Osteoblast (primary cell): ENCODE results near the gene RYR3. TPM values are rescaled to one million over a fixed set of nuclear protein-coding genes. Genes with fewer than 3 reads are reported as not detected.

Experiments
- DNase-seq: peaks from one replicate; pipeline ENCODE4 v3.0.0; 2011; ENCODE audit warnings: low spot score, mixed read lengths; ENCODE audit not compliant: insufficient read length; ENCODE audit errors: missing footprints
- H2AFZ ChIP-seq: 2 replicates; pipeline ENCODE4 v1.6.0; 2011; ENCODE audit warnings: mild to moderate bottlenecking, low read length
- H3K27ac ChIP-seq: 2 replicates; pipeline ENCODE4 v1.5.1; 2011; ENCODE audit warnings: mild to moderate bottlenecking, low read depth, low read length, moderate library complexity
- H3K27me3 ChIP-seq: 2 replicates; pipeline ENCODE4 v1.6.0; 2012; ENCODE audit warnings: mild to moderate bottlenecking, control low read depth, inconsistent platforms, low read length, moderate library complexity; ENCODE audit not compliant: insufficient read depth
- H3K36me3 ChIP-seq: 2 replicates; pipeline ENCODE4 v1.5.1; 2011; ENCODE audit warnings: mild to moderate bottlenecking, low read length, control low read depth, moderate library complexity; ENCODE audit not compliant: insufficient read depth
- H3K4me1 ChIP-seq: 2 replicates; pipeline ENCODE4 v1.5.1; 2011; ENCODE audit warnings: mild to moderate bottlenecking, low read length, control low read depth, moderate library complexity; ENCODE audit not compliant: insufficient read depth
- H3K4me2 ChIP-seq: 2 replicates; pipeline ENCODE4 v1.6.0; 2011; ENCODE audit warnings: mild to moderate bottlenecking, low read length; ENCODE audit not compliant: insufficient read depth
- H3K4me3 ChIP-seq: fragments of 200-600 bp; sonication (generic); 3 replicates; pipeline ENCODE4 v1.5.1; 2012; ENCODE audit warnings: mild to moderate bottlenecking, low read length, inconsistent platforms; ENCODE audit not compliant: insufficient read depth
- H3K79me2 ChIP-seq: 2 replicates; pipeline ENCODE4 v1.6.0; 2012; ENCODE audit warnings: mild to moderate bottlenecking, low read length, control low read depth, inconsistent platforms; ENCODE audit not compliant: insufficient read depth
- H3K9me3 ChIP-seq: 2 replicates; pipeline ENCODE4 v1.5.1; 2011; ENCODE audit warnings: low read depth, low read length, control low read depth
- H4K20me1 ChIP-seq: 2 replicates; pipeline ENCODE4 v1.6.0; 2012; ENCODE audit warnings: mild to moderate bottlenecking, low read length, control low read depth; ENCODE audit not compliant: insufficient read depth
- total RNA-seq: library from RNA; depleted of rRNA; stranded (reverse); fragments of >200 nt; gene quantifications from 2 replicates; pipeline ENCODE4 v1.2.3, GENCODE V29; 2012
- TF ChIP-seq, protein P1 (sequence below): IDR thresholded peaks from 2 replicates; pipeline ENCODE4 v1.5.1; 2011; ENCODE audit warnings: mild to moderate bottlenecking, low read depth, low read length, moderate library complexity; ENCODE audit errors: extremely low read depth

Gene RYR3
- total RNA-seq, 1 donor = not detected

DNA sequence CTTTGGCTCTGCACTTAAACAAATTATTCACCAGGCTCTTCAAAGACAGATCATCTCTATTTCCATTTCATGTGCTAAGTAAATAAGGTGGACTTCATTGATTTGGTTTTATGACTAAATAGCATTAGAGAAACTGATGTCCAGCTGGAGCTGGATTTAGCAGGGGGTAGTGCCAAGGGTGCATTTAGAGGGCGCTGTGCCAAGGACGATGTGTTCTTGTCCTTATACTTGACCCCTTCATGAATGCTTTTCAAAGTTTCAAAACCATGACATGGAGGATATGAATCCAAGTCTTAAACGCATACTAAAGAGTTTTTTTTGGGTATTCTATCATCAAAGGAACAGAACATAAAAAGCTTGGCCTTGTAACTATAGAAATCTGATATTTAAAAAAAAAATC is 233.2 kb downstream of the RYR3 start:
- Histone ChIP-seq H3K27ac (no peak overlapping the region), H3K9me3 (peaks cover under 1% of the 10 kb centered on the region), H3K36me3 (no peaks in the 10 kb centered on the region), H3K4me3 (no peak overlapping the region), H3K79me2 (no peaks in the 10 kb centered on the region), H4K20me1 (no peaks in the 10 kb centered on the region), H3K4me1 (no peaks in the 10 kb centered on the region), H3K27me3 (no peaks in the 10 kb centered on the region), H2AFZ (no peak overlapping the region), H3K4me2 (no peak overlapping the region)
- TF ChIP-seq, protein P1, sequence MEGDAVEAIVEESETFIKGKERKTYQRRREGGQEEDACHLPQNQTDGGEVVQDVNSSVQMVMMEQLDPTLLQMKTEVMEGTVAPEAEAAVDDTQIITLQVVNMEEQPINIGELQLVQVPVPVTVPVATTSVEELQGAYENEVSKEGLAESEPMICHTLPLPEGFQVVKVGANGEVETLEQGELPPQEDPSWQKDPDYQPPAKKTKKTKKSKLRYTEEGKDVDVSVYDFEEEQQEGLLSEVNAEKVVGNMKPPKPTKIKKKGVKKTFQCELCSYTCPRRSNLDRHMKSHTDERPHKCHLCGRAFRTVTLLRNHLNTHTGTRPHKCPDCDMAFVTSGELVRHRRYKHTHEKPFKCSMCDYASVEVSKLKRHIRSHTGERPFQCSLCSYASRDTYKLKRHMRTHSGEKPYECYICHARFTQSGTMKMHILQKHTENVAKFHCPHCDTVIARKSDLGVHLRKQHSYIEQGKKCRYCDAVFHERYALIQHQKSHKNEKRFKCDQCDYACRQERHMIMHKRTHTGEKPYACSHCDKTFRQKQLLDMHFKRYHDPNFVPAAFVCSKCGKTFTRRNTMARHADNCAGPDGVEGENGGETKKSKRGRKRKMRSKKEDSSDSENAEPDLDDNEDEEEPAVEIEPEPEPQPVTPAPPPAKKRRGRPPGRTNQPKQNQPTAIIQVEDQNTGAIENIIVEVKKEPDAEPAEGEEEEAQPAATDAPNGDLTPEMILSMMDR = no peak
- no peak for DNase-seq

DNA sequence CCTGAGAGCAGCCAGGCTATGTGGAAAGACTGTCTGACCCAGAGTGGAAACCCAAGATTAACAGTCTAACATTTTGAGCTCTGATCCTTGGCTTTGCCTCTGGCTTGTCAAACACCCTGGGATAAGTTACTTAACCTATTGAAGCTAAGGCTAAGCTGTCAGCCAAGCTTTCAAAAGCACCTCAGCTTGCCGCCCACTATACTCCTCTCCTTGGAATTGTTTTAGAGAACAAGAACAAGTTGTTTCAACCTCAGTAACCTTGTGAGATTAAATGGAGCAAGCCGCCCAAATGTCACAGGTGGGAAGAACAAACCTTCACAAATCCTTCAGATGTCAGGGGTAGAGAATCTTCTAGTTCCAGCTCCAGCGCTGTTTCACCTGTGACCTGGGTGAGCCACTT is 235.1 kb downstream of the RYR3 start:
- H3K27ac ChIP-seq = no peak overlapping the region
- peaks cover 2% of the 10 kb centered on the region for H3K9me3 ChIP-seq
- H3K27me3 ChIP-seq = no peaks in the 10 kb centered on the region
- no peak overlapping the region for H3K4me2 ChIP-seq
- no peaks in the 10 kb centered on the region for H3K36me3 ChIP-seq
- no peak for DNase-seq
- H2AFZ ChIP-seq = no peak overlapping the region
- H3K4me3 ChIP-seq = no peak overlapping the region
- TF ChIP-seq, protein P1 = no peak
- no peaks in the 10 kb centered on the region for H3K4me1 ChIP-seq
- no peaks in the 10 kb centered on the region for H3K79me2 ChIP-seq
- H4K20me1 ChIP-seq = no peaks in the 10 kb centered on the region

DNA sequence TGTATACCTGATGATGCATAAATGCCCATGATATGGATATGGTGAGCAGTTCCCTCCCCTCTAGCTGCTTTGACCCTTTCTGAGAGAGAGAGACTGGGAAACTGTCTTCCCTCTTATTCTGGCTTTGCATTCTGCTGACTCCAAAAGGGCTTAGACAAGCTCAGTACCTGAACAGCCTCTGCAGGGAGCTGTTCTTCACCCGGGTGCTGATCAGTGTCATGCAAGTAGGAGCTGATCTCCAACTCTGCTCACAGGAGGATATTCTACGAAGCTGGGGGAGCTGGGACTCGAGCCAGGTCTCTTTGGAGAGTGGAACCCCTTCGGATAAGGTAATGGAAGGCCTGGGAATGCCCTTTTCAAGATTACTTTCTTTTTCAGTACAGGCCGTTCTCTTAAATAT is 237.1 kb downstream of the RYR3 start:
- TF ChIP-seq, protein P1 = no peak
- H3K27ac ChIP-seq = no peak overlapping the region
- H3K4me2 ChIP-seq = no peak overlapping the region
- peaks cover 2% of the 10 kb centered on the region for H3K9me3 ChIP-seq
- no peak overlapping the region for H2AFZ ChIP-seq
- H4K20me1 ChIP-seq = no peaks in the 10 kb centered on the region
- H3K4me3 ChIP-seq = no peak overlapping the region
- H3K36me3 ChIP-seq = no peaks in the 10 kb centered on the region
- no peaks in the 10 kb centered on the region for H3K4me1 ChIP-seq
- no peak for DNase-seq
- no peaks in the 10 kb centered on the region for H3K79me2 ChIP-seq
- no peaks in the 10 kb centered on the region for H3K27me3 ChIP-seq

DNA sequence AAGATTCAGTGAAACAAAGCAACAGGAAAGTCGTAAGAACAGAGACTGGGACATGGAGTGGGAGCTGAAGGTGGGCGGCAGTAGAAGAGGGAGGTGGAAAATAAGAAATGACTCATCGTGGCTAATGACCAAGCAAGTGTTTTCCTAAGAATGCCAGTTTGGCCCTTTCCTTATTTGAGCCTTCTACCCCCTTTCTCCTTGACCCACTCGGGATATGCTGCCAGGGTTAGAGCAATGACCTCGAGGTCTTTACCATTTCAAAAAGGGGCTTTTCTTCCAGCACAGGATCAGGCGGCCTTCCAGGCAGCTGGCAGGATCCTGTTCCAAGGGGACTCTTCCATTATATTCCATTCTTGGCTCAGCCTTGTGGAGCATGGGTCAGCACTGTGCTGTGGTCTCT is 241.1 kb downstream of the RYR3 start:
- Histone ChIP-seq H3K27me3 (no peaks in the 10 kb centered on the region), H3K79me2 (no peaks in the 10 kb centered on the region), H2AFZ (no peak overlapping the region), H3K4me2 (no peak overlapping the region), H4K20me1 (no peaks in the 10 kb centered on the region), H3K4me1 (no peaks in the 10 kb centered on the region), H3K27ac (no peak overlapping the region), H3K9me3 (peaks cover 2% of the 10 kb centered on the region), H3K36me3 (no peaks in the 10 kb centered on the region), H3K4me3 (no peak overlapping the region)
- TF ChIP-seq, protein P1 = no peak
- peak; percentile 27 for DNase-seq
